OCI-LY1 (cell line): ENCODE results near the gene TRAPPC3L.

ENCODE experiments used
- H2AFZ ChIP-seq: fragments of 200-600 bp; sonication (generic), shearing (Covaris generic); 2 replicates; pipeline ENCODE4 v1.6.0; 2014; ENCODE audit warnings: antibody characterized with exemption, mild to moderate bottlenecking, low read length
- H3F3A ChIP-seq: fragments of 200-600 bp; sonication (generic), shearing (Covaris generic); 2 replicates; pipeline ENCODE4 v1.6.0; 2014; ENCODE audit warnings: mild to moderate bottlenecking, antibody characterized with exemption, low read length, moderate library complexity; ENCODE audit not compliant: insufficient read depth
- H3K27ac ChIP-seq: fragments of 200-600 bp; sonication (generic); 2 replicates; pipeline ENCODE4 v1.5.1; 2014; ENCODE audit warnings: low read length, mixed run types, mild to moderate bottlenecking, low read depth; ENCODE audit not compliant: poor library complexity, severe bottlenecking
- H3K27me3 ChIP-seq: fragments of 200-600 bp; sonication (generic); 2 replicates; pipeline ENCODE4 v1.6.0; 2014; ENCODE audit warnings: antibody characterized with exemption, mild to moderate bottlenecking, low read length, moderate library complexity; ENCODE audit not compliant: insufficient read depth
- H3K36me3 ChIP-seq: fragments of 200-600 bp; sonication (generic); 2 replicates; pipeline ENCODE4 v1.6.1; 2014; ENCODE audit warnings: mild to moderate bottlenecking, antibody characterized with exemption, low read length, moderate library complexity, mixed read lengths; ENCODE audit not compliant: insufficient read depth
- H3K4me1 ChIP-seq: fragments of 200-600 bp; sonication (generic); 2 replicates; pipeline ENCODE4 v1.5.1; 2014; ENCODE audit warnings: mild to moderate bottlenecking, low read length, moderate library complexity; ENCODE audit not compliant: insufficient read depth, severe bottlenecking
- H3K4me2 ChIP-seq: fragments of 200-600 bp; sonication (generic), shearing (Covaris generic); 2 replicates; pipeline ENCODE4 v1.6.1; 2014; ENCODE audit warnings: low read length
- H3K4me3 ChIP-seq: fragments of 200-600 bp; sonication (generic); 2 replicates; pipeline ENCODE4 v1.5.1; 2014; ENCODE audit warnings: low read length, low read depth, mild to moderate bottlenecking, mixed read lengths; ENCODE audit not compliant: poor library complexity, severe bottlenecking
- H3K79me2 ChIP-seq: fragments of 200-600 bp; shearing (Covaris generic); 2 replicates; pipeline ENCODE4 v1.6.1; 2016; ENCODE audit warnings: mixed run types, low read length, mixed read lengths; ENCODE audit not compliant: insufficient read depth
- H3K9ac ChIP-seq: fragments of 200-600 bp; sonication (generic), shearing (Covaris generic); 2 replicates; pipeline ENCODE4 v1.6.1; 2014; ENCODE audit warnings: mild to moderate bottlenecking, low read length, mixed read lengths
- H3K9me2 ChIP-seq: fragments of 200-600 bp; sonication (generic), shearing (Covaris generic); 2 replicates; pipeline ENCODE4 v1.6.1; 2014; ENCODE audit warnings: low read depth, mild to moderate bottlenecking, low read length, mixed read lengths
- H3K9me3 ChIP-seq: fragments of 200-600 bp; shearing (Covaris generic); 2 replicates; pipeline ENCODE4 v1.6.1; 2014; ENCODE audit warnings: low read length, mixed read lengths
- H4K20me1 ChIP-seq: fragments of 200-600 bp; sonication (generic), shearing (Covaris generic); 2 replicates; pipeline ENCODE4 v1.6.0; 2016; ENCODE audit warnings: mild to moderate bottlenecking, low read length; ENCODE audit not compliant: insufficient read depth
- EZH2 ChIP-seq: fragments of 200-600 bp; sonication (generic), shearing (Covaris generic); IDR thresholded peaks from 2 replicates; pipeline ENCODE4 v1.8.0; 2017; ENCODE audit warnings: borderline replicate concordance, mixed run types, mild to moderate bottlenecking, antibody characterized with exemption, low read length, moderate library complexity, mixed read lengths
- TF ChIP-seq, protein P1 (sequence below): fragments of 200-600 bp; sonication (generic), shearing (Covaris generic); IDR thresholded peaks from 2 replicates; pipeline ENCODE4 v1.5.1; 2017; ENCODE audit warnings: mild to moderate bottlenecking, antibody characterized with exemption, low read length, moderate library complexity, mixed read lengths

TRAPPC3L gene

GRCh38 chr6:116518621-116519368 is 26.7 kb downstream of the TRAPPC3L start:
- no peaks in the 10 kb centered on the region for H3K9me3 ChIP-seq

GRCh38 chr6:116515141-116515540 is 30.3 kb downstream of the TRAPPC3L start:
- Histone ChIP-seq H3K9me3 (no peaks in the 10 kb centered on the region), H3K36me3 (no peaks in the 10 kb centered on the region), H3K4me3 (no peak overlapping the region), H3F3A (no peaks in the 10 kb centered on the region), H3K4me1 (no peaks in the 10 kb centered on the region), H3K9ac (no peak overlapping the region), H2AFZ (no peak overlapping the region), H3K27me3 (no peaks in the 10 kb centered on the region; the same call in 1 of the 2 replicates), H3K79me2 (no peaks in the 10 kb centered on the region), H4K20me1 (no peaks in the 10 kb centered on the region), H3K27ac (no peak overlapping the region), H3K9me2 (no peaks in the 10 kb centered on the region), H3K4me2 (no peak overlapping the region)
- TF ChIP-seq, protein P1, sequence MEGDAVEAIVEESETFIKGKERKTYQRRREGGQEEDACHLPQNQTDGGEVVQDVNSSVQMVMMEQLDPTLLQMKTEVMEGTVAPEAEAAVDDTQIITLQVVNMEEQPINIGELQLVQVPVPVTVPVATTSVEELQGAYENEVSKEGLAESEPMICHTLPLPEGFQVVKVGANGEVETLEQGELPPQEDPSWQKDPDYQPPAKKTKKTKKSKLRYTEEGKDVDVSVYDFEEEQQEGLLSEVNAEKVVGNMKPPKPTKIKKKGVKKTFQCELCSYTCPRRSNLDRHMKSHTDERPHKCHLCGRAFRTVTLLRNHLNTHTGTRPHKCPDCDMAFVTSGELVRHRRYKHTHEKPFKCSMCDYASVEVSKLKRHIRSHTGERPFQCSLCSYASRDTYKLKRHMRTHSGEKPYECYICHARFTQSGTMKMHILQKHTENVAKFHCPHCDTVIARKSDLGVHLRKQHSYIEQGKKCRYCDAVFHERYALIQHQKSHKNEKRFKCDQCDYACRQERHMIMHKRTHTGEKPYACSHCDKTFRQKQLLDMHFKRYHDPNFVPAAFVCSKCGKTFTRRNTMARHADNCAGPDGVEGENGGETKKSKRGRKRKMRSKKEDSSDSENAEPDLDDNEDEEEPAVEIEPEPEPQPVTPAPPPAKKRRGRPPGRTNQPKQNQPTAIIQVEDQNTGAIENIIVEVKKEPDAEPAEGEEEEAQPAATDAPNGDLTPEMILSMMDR = no peak
- no peak for TF ChIP-seq EZH2

More at GRCh38 chr6:116518621-116519368, 26.7 kb downstream of the TRAPPC3L start:
- TF ChIP-seq, protein P1 = no peak
- no peaks in the 10 kb centered on the region for H3F3A ChIP-seq
- no peak overlapping the region for H2AFZ ChIP-seq
- no peaks in the 10 kb centered on the region; the same call in 1 of the 2 replicates for H3K27me3 ChIP-seq
- H3K27ac ChIP-seq = no peak overlapping the region
- H3K36me3 ChIP-seq = no peaks in the 10 kb centered on the region
- H4K20me1 ChIP-seq = no peaks in the 10 kb centered on the region
- H3K9me2 ChIP-seq = no peaks in the 10 kb centered on the region
- H3K79me2 ChIP-seq = no peaks in the 10 kb centered on the region
- H3K4me2 ChIP-seq = no peak overlapping the region
- no peak overlapping the region for H3K9ac ChIP-seq
- no peaks in the 10 kb centered on the region for H3K4me1 ChIP-seq
- H3K4me3 ChIP-seq = no peak overlapping the region

DNA sequence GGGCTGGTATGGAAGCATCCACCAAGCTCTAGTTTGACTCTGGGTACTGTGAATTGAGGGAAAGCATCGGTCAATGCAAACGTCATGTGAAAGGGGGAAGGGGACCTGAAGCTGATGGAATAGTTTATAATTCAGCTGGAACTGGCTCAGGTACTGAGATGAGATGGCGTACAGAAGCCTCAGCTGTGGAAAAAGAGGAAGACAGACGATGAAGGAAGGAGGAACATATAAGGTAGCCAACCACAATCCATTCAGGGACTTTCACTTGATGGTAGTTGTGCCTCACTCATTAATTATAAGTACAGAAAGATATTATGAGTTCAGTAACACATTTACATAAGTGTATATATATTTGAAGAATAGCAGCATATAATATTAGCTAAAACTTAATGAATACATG is 31.4 kb downstream of the TRAPPC3L start:
- no peak overlapping the region for H3K9ac ChIP-seq
- no peak overlapping the region for H3K4me3 ChIP-seq
- no peaks in the 10 kb centered on the region for H3F3A ChIP-seq
- H3K4me2 ChIP-seq = no peak overlapping the region
- H3K9me3 ChIP-seq = no peaks in the 10 kb centered on the region
- no peak for TF ChIP-seq EZH2
- TF ChIP-seq, protein P1 = no peak
- no peak overlapping the region for H3K27ac ChIP-seq
- H3K27me3 ChIP-seq = no peaks in the 10 kb centered on the region; the same call in 1 of the 2 replicates
- H3K36me3 ChIP-seq = no peaks in the 10 kb centered on the region
- no peak overlapping the region for H2AFZ ChIP-seq
- no peaks in the 10 kb centered on the region for H3K79me2 ChIP-seq
- no peaks in the 10 kb centered on the region for H3K4me1 ChIP-seq
- no peaks in the 10 kb centered on the region for H3K9me2 ChIP-seq
- H4K20me1 ChIP-seq = no peaks in the 10 kb centered on the region
